Measurements from ENCODE around the gene ADISSP.

ADISSP gene

DNA sequence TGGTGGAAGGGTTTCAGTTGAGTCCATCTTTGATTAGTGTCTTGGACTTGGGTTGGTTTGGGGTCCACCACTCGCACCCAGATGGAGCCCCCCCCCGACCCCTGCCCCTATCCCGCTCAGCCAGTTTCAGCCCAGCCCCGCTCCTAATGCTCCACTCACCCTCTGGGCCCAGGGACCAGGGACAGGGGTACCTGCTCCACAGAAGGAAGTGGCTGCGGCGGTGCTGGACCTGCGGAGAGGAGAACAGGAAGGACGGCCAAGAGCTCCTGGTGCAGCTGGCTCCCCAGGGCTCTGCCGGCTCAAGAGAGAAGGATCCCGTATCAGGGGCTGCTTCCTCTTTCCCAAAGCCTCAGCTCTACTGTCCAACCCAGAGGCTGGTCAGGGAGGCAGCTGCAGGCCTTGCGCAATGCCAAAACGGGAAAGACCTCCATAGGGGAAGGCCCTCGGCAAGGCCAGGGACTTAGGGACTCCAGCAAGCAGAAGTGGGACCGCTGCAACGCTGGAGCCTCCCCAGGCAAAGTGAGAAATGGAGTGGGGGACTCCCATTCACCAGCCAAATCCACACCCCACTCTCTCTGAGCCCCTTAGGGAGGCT is 55.2 kb downstream of the ADISSP start, which contains the start of gene SIGLEC1:
Gene SIGLEC1, minus strand, starts transcription at position 322 of the 595 bp plus-strand sequence. CDS start 5,472 bp downstream, outside the sequence.
- Histone ChIP-seq H3K27ac (ENCODE audit: low read length) (no peak within 1 kb of the TSS), H3K4me3 (ENCODE audit: low read length) (no peak within 1 kb of the TSS), H3K9me3 (ENCODE audit: control insufficient read depth, low read depth, low read length) (no peaks in the 10 kb centered on the region), H3K36me3 (ENCODE audit: control insufficient read depth, low read depth, low read length) (no peaks in the 10 kb centered on the region), H3K9ac (ENCODE audit: low read length) (no peak within 1 kb of the TSS), H3K27me3 (ENCODE audit: control insufficient read depth, insufficient read depth, low read length) (no peaks in the 10 kb centered on the region), H3K4me1 (ENCODE audit: control insufficient read depth, low read depth, low read length) (no peaks in the 10 kb centered on the region)

DNA sequence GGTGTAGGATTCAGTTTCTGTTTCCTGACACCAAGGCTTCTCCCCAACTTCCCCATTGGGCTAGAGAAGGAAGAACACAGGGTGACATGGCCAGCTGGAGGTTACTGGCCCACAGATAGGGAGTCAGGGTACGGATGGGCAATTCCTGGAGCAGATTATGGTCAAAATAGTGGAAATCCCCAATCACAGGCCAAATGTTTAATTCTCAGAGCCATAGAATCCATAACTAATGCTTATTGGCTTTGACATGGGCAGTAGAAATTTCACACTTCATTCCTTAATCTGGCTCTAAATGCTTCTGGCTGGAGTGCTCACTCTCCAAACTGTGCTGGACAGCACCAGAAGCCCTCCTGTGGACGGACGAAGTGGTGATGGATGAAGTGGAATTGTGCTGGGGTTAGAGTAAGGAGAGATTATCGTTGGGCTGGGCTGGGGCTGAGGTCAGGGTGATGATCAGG is 56.0 kb downstream of the ADISSP start:
- Histone ChIP-seq H3K27ac (ENCODE audit: low read length) (no peak overlapping the region), H3K9ac (ENCODE audit: low read length) (no peak overlapping the region), H3K27me3 (ENCODE audit: control insufficient read depth, insufficient read depth, low read length) (no peaks in the 10 kb centered on the region), H3K9me3 (ENCODE audit: control insufficient read depth, low read depth, low read length) (no peaks in the 10 kb centered on the region), H3K36me3 (ENCODE audit: control insufficient read depth, low read depth, low read length) (no peaks in the 10 kb centered on the region), H3K4me3 (ENCODE audit: low read length) (no peak overlapping the region), H3K4me1 (ENCODE audit: control insufficient read depth, low read depth, low read length) (no peaks in the 10 kb centered on the region)

DNA sequence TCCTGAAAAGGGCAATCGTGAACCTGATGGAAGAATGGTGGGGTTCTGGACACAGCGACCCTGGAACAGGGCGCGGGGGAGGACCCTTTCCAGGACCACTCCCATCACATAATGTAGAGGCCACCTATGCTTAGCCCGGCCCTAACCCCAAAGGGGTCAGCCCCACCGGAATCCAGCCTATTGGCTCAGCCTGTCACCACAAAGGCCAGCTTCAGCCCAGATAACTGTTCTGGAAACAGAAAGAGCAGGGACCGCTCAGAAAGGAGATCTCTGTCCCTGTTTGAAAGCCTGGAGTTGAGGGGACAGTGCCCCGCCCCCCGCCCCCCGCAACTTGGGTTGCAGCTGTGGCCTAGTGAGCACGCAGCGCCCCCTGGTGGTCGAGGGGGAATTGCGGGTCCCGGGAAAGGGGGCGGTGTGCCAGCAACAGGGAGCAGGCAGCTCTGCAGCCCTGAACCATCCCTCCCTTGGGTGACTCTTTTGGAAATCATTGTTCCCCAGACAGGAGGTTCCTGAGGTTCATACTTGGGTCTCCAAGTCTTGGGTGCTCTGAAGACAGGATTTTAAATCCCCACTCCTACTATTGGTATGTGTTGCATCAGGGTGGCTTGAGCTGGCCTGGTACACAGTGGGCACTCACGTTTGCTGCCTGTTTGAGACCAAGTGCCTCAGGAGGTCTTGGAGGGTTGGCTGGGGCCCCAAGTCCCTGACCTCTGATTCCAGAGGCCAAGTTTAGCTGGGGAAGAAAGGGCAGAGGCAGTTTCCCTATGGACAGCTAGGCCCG is 56.7 kb downstream of the ADISSP start:
- no peak overlapping the region for H3K9ac ChIP-seq (ENCODE audit: low read length)
- no peaks in the 10 kb centered on the region for H3K27me3 ChIP-seq (ENCODE audit: control insufficient read depth, insufficient read depth, low read length)
- H3K4me3 ChIP-seq (ENCODE audit: low read length), result no peak overlapping the region
- no peaks in the 10 kb centered on the region for H3K9me3 ChIP-seq (ENCODE audit: control insufficient read depth, low read depth, low read length)
- H3K27ac ChIP-seq (ENCODE audit: low read length), result no peak overlapping the region
- H3K4me1 ChIP-seq (ENCODE audit: control insufficient read depth, low read depth, low read length), result no peaks in the 10 kb centered on the region
- H3K36me3 ChIP-seq (ENCODE audit: control insufficient read depth, low read depth, low read length), result no peaks in the 10 kb centered on the region

DNA sequence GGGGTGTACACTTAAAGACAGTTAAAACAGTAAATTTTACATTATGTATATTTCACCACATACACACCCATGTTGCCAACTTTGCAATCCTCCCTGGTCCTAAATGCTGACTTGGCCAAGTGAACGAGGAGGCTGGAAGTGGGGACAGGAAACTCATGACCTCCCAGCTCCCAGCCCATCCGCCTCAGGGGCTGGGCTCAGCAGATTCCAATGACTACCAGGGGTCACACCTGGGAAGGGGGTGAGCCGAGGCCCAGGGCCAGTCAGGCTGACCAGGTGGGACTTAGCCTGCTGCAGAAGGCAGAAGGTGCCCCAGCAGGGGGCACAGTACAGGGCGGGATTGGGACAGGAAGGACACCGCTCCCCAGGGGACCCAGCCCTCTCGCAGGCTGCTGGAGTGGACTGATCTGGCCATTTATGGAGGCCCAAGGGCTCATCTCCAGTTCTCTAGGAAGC is 57.5 kb downstream of the ADISSP start:
- H3K27me3 ChIP-seq (ENCODE audit: control insufficient read depth, insufficient read depth, low read length), result no peaks in the 10 kb centered on the region
- H3K36me3 ChIP-seq (ENCODE audit: control insufficient read depth, low read depth, low read length), result no peaks in the 10 kb centered on the region
- no peak overlapping the region for H3K4me3 ChIP-seq (ENCODE audit: low read length)
- no peak overlapping the region for H3K27ac ChIP-seq (ENCODE audit: low read length)
- no peak overlapping the region for H3K9ac ChIP-seq (ENCODE audit: low read length)
- H3K4me1 ChIP-seq (ENCODE audit: control insufficient read depth, low read depth, low read length), result no peaks in the 10 kb centered on the region
- H3K9me3 ChIP-seq (ENCODE audit: control insufficient read depth, low read depth, low read length), result no peaks in the 10 kb centered on the region

DNA sequence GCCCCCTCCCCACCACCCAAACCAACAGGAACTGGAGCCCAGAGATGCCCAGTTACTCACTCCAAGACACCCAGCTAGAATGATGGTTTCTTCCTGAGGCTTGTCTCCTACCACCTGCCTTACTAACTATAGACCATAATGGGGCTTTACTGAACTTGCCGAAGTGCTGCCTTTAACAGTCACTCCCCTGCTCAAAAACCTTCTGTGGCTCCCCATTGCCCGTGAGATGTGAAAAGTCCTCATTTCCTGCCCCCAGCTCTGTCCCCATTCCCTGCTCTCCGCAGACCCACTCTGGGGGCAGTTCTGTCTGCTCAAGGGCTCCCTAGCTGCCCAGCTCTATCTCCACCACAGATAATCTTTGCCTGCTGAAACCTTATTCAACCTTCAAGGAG is 60.0 kb downstream of the ADISSP start:
- Histone ChIP-seq H3K36me3 (ENCODE audit: control insufficient read depth, low read depth, low read length) (no peaks in the 10 kb centered on the region), H3K27me3 (ENCODE audit: control insufficient read depth, insufficient read depth, low read length) (no peaks in the 10 kb centered on the region), H3K9ac (ENCODE audit: low read length) (no peak overlapping the region), H3K27ac (ENCODE audit: low read length) (no peak overlapping the region), H3K4me3 (ENCODE audit: low read length) (no peak overlapping the region), H3K9me3 (ENCODE audit: control insufficient read depth, low read depth, low read length) (no peaks in the 10 kb centered on the region), H3K4me1 (ENCODE audit: control insufficient read depth, low read depth, low read length) (no peaks in the 10 kb centered on the region)

DNA sequence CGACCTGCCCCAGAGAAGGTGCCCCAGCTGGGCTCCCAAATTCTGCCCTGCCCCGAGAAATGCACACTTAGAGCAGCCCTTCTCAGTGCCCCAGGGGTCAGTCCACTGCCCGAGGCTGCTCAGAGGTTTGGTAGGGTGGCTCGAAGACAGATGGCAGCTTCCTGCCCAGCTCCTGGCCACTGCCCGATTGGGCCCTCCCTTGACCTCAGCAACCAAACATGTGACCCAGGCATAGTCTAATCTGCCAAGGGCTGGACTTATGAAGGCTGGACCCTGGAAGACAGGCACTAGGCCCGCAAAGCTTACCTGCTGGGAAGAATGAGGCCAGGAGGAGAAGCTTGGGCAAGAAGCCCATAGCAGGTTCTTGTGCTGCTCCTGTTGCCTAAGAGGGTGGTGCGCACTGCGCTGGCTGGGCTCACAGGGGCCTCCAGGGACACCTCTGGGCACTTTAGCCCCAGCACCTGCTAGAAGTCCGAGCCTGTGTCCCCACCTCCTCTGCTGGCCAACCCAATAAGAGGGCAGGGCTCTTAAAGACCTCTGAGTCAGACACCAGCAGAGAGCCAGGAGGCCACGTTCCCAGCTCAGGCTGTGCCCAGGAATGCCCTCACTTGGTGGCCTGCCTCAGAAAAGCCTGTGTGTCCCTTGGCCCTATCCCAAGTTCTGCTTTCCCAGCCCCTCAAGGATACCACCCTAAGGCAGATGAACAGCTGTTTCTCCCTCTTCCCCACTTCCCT is 60.6 kb downstream of the ADISSP start:
- Histone ChIP-seq H3K9me3 (ENCODE audit: control insufficient read depth, low read depth, low read length) (no peaks in the 10 kb centered on the region), H3K27ac (ENCODE audit: low read length) (no peak overlapping the region), H3K4me1 (ENCODE audit: control insufficient read depth, low read depth, low read length) (no peaks in the 10 kb centered on the region), H3K36me3 (ENCODE audit: control insufficient read depth, low read depth, low read length) (no peaks in the 10 kb centered on the region), H3K9ac (ENCODE audit: low read length) (no peak overlapping the region), H3K27me3 (ENCODE audit: control insufficient read depth, insufficient read depth, low read length) (no peaks in the 10 kb centered on the region), H3K4me3 (ENCODE audit: low read length) (no peak overlapping the region)

DNA sequence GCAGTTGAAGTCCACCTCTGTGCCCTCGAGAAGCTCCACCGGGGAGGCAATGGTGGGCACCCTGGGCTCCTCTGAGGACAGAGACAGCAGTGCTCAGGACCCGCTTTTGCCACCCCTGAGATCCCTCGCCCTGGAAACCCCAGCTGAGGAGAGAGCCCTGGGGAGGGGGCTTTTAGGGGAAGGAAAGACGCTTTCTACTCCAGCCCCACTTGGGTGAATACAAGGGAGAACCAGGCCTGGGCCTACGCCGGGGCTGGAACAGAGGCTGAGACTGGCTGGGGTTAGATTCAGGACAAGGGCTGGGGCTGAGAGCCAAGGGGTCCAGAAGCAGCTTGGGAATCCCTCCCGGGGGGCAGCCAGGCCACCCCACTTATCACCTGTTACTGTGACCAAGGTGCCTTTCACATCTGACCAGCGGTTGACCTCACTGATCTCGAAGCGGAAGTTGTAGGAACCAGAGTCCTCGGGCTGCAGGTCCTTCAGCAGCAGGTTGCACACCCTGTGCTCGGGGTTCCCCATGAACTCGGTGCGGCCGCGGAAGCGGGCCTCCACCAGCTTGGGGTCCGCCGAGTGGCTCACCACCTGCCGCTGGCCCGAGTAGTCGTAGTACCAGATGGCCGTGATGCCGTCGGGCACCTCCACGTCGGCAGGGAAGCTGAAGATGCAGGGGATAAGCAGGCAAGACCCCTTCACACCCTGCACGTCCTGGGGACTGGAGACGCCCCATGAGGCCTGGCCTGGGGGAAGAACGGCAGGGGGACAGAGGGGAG is 61.4 kb downstream of the ADISSP start:
- no peak overlapping the region for H3K27ac ChIP-seq (ENCODE audit: low read length)
- H3K9me3 ChIP-seq (ENCODE audit: control insufficient read depth, low read depth, low read length), result no peaks in the 10 kb centered on the region
- H3K36me3 ChIP-seq (ENCODE audit: control insufficient read depth, low read depth, low read length), result no peaks in the 10 kb centered on the region
- H3K4me3 ChIP-seq (ENCODE audit: low read length), result no peak overlapping the region
- no peaks in the 10 kb centered on the region for H3K4me1 ChIP-seq (ENCODE audit: control insufficient read depth, low read depth, low read length)
- no peak overlapping the region for H3K9ac ChIP-seq (ENCODE audit: low read length)
- no peaks in the 10 kb centered on the region for H3K27me3 ChIP-seq (ENCODE audit: control insufficient read depth, insufficient read depth, low read length)

DNA sequence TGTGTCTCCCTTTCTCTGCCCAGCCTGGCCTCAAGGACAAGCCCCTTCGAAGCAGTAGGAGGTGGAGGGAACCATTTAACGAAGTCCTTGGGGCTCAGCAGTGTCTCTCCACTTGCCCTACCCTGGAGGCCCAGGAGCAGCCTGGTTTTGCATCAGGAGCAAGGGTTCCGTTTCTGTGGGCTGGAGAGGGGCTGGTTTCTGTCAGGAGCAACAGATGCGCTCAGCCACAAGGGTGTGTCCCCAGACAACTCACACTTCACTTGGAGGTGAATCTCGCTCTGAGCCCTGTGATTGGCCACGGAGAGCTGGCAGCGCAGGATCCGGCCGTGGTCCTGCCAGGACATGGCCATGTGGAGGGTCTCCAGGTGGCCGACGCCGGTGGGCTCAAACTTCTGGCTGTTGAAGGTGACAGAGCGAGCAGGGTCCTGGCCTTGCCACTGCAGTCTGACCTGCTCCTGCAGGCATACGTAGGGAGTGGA is 62.0 kb downstream of the ADISSP start:
- no peaks in the 10 kb centered on the region for H3K27me3 ChIP-seq (ENCODE audit: control insufficient read depth, insufficient read depth, low read length)
- H3K27ac ChIP-seq (ENCODE audit: low read length), result no peak overlapping the region
- no peak overlapping the region for H3K4me3 ChIP-seq (ENCODE audit: low read length)
- no peaks in the 10 kb centered on the region for H3K36me3 ChIP-seq (ENCODE audit: control insufficient read depth, low read depth, low read length)
- H3K4me1 ChIP-seq (ENCODE audit: control insufficient read depth, low read depth, low read length), result no peaks in the 10 kb centered on the region
- H3K9me3 ChIP-seq (ENCODE audit: control insufficient read depth, low read depth, low read length), result no peaks in the 10 kb centered on the region
- no peak overlapping the region for H3K9ac ChIP-seq (ENCODE audit: low read length)

DNA sequence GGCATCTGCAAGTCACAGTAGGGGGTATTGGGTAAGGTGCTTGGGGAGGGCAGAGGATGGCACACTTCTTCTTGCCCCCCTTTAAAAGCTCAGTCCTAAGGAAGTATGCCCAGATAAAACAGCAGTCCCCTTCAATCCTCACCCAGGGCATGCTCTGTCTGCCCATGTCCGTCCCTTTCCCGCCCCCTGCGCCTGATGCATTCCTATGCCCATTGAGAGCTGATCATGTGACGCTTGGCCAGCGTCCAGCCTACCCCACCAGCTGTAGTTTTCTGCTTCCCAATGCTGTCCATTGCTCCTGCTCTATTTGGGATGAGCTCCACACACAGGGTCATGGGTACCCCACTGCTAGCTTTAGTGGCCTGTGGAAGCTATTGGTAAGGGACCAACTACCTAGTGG is 63.5 kb downstream of the ADISSP start:
- H3K27ac ChIP-seq (ENCODE audit: low read length), result no peak overlapping the region

More for the DNA sequence above, 63.5 kb downstream of the ADISSP start:
- no peak overlapping the region for H3K9ac ChIP-seq (ENCODE audit: low read length)
- no peaks in the 10 kb centered on the region for H3K9me3 ChIP-seq (ENCODE audit: control insufficient read depth, low read depth, low read length)
- no peaks in the 10 kb centered on the region for H3K36me3 ChIP-seq (ENCODE audit: control insufficient read depth, low read depth, low read length)
- H3K27me3 ChIP-seq (ENCODE audit: control insufficient read depth, insufficient read depth, low read length), result no peaks in the 10 kb centered on the region
- H3K4me1 ChIP-seq (ENCODE audit: control insufficient read depth, low read depth, low read length), result no peaks in the 10 kb centered on the region
- H3K4me3 ChIP-seq (ENCODE audit: low read length), result no peak overlapping the region

All from iPS-18a (cell line).